ENCODE results near the gene FAM186B. TPM values are rescaled to one million over a fixed set of nuclear protein-coding genes. Genes with fewer than 3 reads are reported as not detected.

FAM186B gene
- total RNA-seq, 1 experiment from 2014 or later: 1.3 TPM

GRCh38 chr12:49557917-49558215 lies 47.6 kb downstream of the FAM186B start:
- Histone ChIP-seq H3K4me1 (replicated peaks; ENCODE audit: insufficient read depth) (no peaks in the 10 kb centered on the region), H2AFZ (no peak overlapping the region), H3K9me2 (ENCODE audit: insufficient read depth) (no peaks in the 10 kb centered on the region), H3K9me3 (ENCODE audit: insufficient read depth, low read depth) (no peaks in the 10 kb centered on the region), H4K20me1 (ENCODE audit: insufficient read depth) (no peaks in the 10 kb centered on the region), H3K27me3 (ENCODE audit: insufficient read depth, low read depth) (no peaks in the 10 kb centered on the region), H3F3A (ENCODE audit: insufficient read depth, low read depth) (no peaks in the 10 kb centered on the region), H3K36me3 (ENCODE audit: low read depth) (peaks cover 20% of the 10 kb centered on the region; the same call in 1 of the 2 replicates), H3K27ac (no peak overlapping the region), H3K4me2 (no peak overlapping the region), H3K79me2 (ENCODE audit: low read depth) (no peaks in the 10 kb centered on the region), H3K4me3 (no peak overlapping the region)
- no peak for DNase-seq
- CTCF ChIA-PET: no interaction called here
- BruUV-seq (replicated peaks): no TSS peak
- POLR2A ChIA-PET (ENCODE audit: unreplicated experiment): no interaction called here
- intact Hi-C loops (cut with micrococcal nuclease; ENCODE audit: unreplicated experiment): no loop called here
- TF ChIP-seq EZH2 (IDR thresholded peaks at IDR 0.05; ENCODE audit: low read depth) (no peak), CTCF (conservative IDR thresholded peaks at IDR 0.05) (no peak; the same call in 1 of the 2 replicates)

GRCh38 chr12:49557187-49557916 lies 48.1 kb downstream of the FAM186B start:
- peaks cover 2% of the 10 kb centered on the region; the same call in 1 of the 2 replicates for H3K27me3 ChIP-seq (ENCODE audit: insufficient read depth, low read depth)
- no peaks in the 10 kb centered on the region for H3K79me2 ChIP-seq (ENCODE audit: low read depth)
- H4K20me1 ChIP-seq (ENCODE audit: insufficient read depth): no peaks in the 10 kb centered on the region
- H3K4me3 ChIP-seq: no peak overlapping the region
- no peaks in the 10 kb centered on the region for H3K9me2 ChIP-seq (ENCODE audit: insufficient read depth)
- intact Hi-C loops (cut with micrococcal nuclease; ENCODE audit: unreplicated experiment): no loop called here
- H3K9me3 ChIP-seq (ENCODE audit: insufficient read depth, low read depth): no peaks in the 10 kb centered on the region
- no peak overlapping the region for H3K27ac ChIP-seq
- H3K36me3 ChIP-seq (ENCODE audit: low read depth): peaks cover 16% of the 10 kb centered on the region; the same call in 1 of the 2 replicates
- no peak overlapping the region for H2AFZ ChIP-seq
- TF ChIP-seq CTCF (conservative IDR thresholded peaks at IDR 0.05): no peak
- TF ChIP-seq EZH2 (IDR thresholded peaks at IDR 0.05; ENCODE audit: low read depth): no peak
- ChIA-PET CTCF (no interaction called here), POLR2A (ENCODE audit: unreplicated experiment) (no interaction called here)
- no peaks in the 10 kb centered on the region for H3K4me1 ChIP-seq (replicated peaks; ENCODE audit: insufficient read depth)
- no TSS peak for BruUV-seq (replicated peaks)
- H3K4me2 ChIP-seq: no peak overlapping the region
- no peak for DNase-seq
- H3F3A ChIP-seq (ENCODE audit: insufficient read depth, low read depth): no peaks in the 10 kb centered on the region

GRCh38 chr12:49556391-49557186 lies 48.9 kb downstream of the FAM186B start:
- Histone ChIP-seq H3K79me2 (ENCODE audit: low read depth) (no peaks in the 10 kb centered on the region), H3K36me3 (ENCODE audit: low read depth) (peaks cover 9% of the 10 kb centered on the region; the same call in 1 of the 2 replicates), H4K20me1 (ENCODE audit: insufficient read depth) (no peaks in the 10 kb centered on the region), H2AFZ (no peak overlapping the region), H3K9me2 (ENCODE audit: insufficient read depth) (no peaks in the 10 kb centered on the region), H3K4me3 (no peak overlapping the region), H3K9me3 (ENCODE audit: insufficient read depth, low read depth) (no peaks in the 10 kb centered on the region), H3K4me2 (no peak overlapping the region), H3K4me1 (replicated peaks; ENCODE audit: insufficient read depth) (no peaks in the 10 kb centered on the region), H3F3A (ENCODE audit: insufficient read depth, low read depth) (no peaks in the 10 kb centered on the region), H3K27me3 (ENCODE audit: insufficient read depth, low read depth) (peaks cover 4% of the 10 kb centered on the region; the same call in 1 of the 2 replicates), H3K27ac (no peak overlapping the region)
- POLR2A ChIA-PET (ENCODE audit: unreplicated experiment): no interaction called here
- TF ChIP-seq CTCF (conservative IDR thresholded peaks at IDR 0.05): no peak
- TF ChIP-seq EZH2 (IDR thresholded peaks at IDR 0.05; ENCODE audit: low read depth): no peak
- intact Hi-C loops (cut with micrococcal nuclease; ENCODE audit: unreplicated experiment): no loop called here
- CTCF ChIA-PET: interaction anchor here (0.5 kb wide), 1 partner anchor 30 kb away, joined by 4 read pairs; no protein-coding TSS in a partner anchor
- no TSS peak for BruUV-seq (replicated peaks)
- no peak for DNase-seq

Data from PC-9 (cell line).